ENCODE data around the gene MRPL11. TPM values are rescaled to one million over a fixed set of nuclear protein-coding genes. Genes with fewer than 3 reads are reported as not detected.

MRPL11 gene
- 19.4 TPM for total RNA-seq

GRCh38 chr11:66438504-66439466, at the start of gene MRPL11:
Gene MRPL11, minus strand, starts transcription at chr11:66438848. Its CDS starts 94 bp downstream, at chr11:66438754.

GRCh38 chr11:66480117-66480938, 41.7 kb upstream of the MRPL11 start, which contains the start of gene DPP3:
Gene DPP3, plus strand, starts transcription at chr11:66480434. Its CDS starts 1,767 bp downstream, at chr11:66482201.

GRCh38 chr11:66466225-66467033, 27.8 kb upstream of the MRPL11 start, which contains the start of gene PELI3:
Gene PELI3, plus strand, starts transcription at chr11:66466905. Its CDS starts 1,224 bp downstream, at chr11:66468129.

GRCh38 chr11:66420671-66421476, 17.8 kb downstream of the MRPL11 start, which contains the start of gene NPAS4:
Gene NPAS4, plus strand, starts transcription at chr11:66421035. Its CDS starts 145 bp downstream, at chr11:66421180.

Small RNA genes lying within 50 kb of the gene (small RNA-seq; reads per million reads assigned to genes)
- gene RF00416: not detected
- gene RNU1-84P: 0.28 reads per million, percentile 16 among the genes with 10 or more reads in this experiment

Other genes with a start within 250 kb of the MRPL11 start
- gene KLC2, start 181.1 kb downstream of the MRPL11 start, total RNA-seq: 34.6 TPM
- gene RAB1B, start 170.2 kb downstream of the MRPL11 start, total RNA-seq: 35.8 TPM
- gene CNIH2, start 160.7 kb downstream of the MRPL11 start, total RNA-seq: 94.8 TPM
- gene YIF1A, start 149.7 kb downstream of the MRPL11 start, total RNA-seq: 27.7 TPM
- gene TMEM151A, start 147.0 kb downstream of the MRPL11 start, total RNA-seq: 23.5 TPM
- gene CD248, start 121.8 kb downstream of the MRPL11 start, total RNA-seq: 1.6 TPM
- 1.4 TPM for gene RIN1, start 102.4 kb downstream of the MRPL11 start, total RNA-seq
- gene BRMS1, start 93.7 kb downstream of the MRPL11 start, total RNA-seq: 10.6 TPM
- 117 TPM for gene B4GAT1, start 91.2 kb downstream of the MRPL11 start, total RNA-seq
- gene SLC29A2, start 67.1 kb downstream of the MRPL11 start, total RNA-seq: 2.1 TPM
- gene NPAS4, start 17.8 kb downstream of the MRPL11 start, total RNA-seq: 1.6 TPM
- 15.0 TPM for gene PELI3, start 28.1 kb upstream of the MRPL11 start, total RNA-seq
- 51.7 TPM for gene DPP3, start 41.6 kb upstream of the MRPL11 start, total RNA-seq
- gene BBS1, start 71.8 kb upstream of the MRPL11 start, total RNA-seq: 58.8 TPM
- 7.2 TPM for gene ZDHHC24, start 107.2 kb upstream of the MRPL11 start, total RNA-seq
- gene ACTN3, start 108.1 kb upstream of the MRPL11 start, total RNA-seq: 0.23 TPM
- 46.8 TPM for gene CTSF, start 129.8 kb upstream of the MRPL11 start, total RNA-seq
- gene CCDC87, start 154.2 kb upstream of the MRPL11 start, total RNA-seq: 1.2 TPM
- 20.8 TPM for gene CCS, start 154.3 kb upstream of the MRPL11 start, total RNA-seq
- 45.0 TPM for gene RBM14, start 177.8 kb upstream of the MRPL11 start, total RNA-seq
- 122 TPM for gene RBM4, start 199.9 kb upstream of the MRPL11 start, total RNA-seq
- 67.6 TPM for gene RBM4B, start 239.0 kb upstream of the MRPL11 start, total RNA-seq